ENCODE data around the gene PLEKHM2.

PLEKHM2 gene

DNA sequence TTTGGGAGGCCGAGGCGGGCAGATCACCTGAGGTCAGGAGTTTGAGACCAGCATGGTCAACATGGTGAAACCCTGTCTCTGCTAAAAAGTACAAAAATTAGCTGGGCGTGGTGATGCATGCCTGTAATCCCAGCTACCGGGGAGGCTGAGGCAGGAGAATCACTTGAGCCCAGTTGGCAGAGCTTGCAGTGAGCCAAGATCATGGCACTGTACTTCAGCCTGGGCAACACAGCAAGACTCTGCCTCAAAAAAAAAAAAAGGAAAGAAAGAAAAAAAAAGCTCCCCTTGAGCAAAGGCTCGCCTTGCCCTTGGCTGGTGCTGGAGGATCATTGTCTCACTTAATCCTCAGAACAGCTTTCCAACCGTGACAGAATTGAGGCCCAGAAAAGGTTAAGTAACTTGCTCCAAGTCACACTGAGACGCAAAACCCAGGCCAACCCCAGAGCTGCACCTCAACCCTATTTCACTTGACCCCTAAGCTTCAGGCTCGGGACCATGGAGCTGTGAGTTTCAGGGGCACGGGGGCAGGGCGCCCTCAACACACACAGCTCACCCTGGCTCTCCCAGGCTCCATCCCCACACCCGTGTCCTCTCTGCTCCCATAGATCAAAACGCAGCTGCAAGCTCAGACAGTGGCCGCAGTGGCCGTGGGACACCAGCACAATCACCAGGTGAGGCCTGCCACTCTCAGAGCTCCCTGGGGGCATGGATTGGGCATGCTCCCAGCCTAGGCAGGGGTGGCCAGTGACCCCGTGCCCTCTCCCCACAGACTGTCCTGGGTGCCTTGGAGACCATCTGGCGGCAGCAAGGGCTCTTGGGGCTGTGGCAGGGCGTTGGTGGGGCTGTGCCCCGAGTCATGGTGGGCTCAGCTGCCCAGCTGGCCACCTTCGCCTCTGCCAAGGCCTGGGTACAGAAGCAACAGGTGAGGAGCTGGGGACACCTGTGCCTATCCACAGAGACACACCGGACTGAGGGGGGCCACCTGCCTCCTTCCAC is 53.5 kb downstream of the PLEKHM2 start:
- peak overlapping the region; percentile 87 for H3K27ac Mint-ChIP-seq

DNA sequence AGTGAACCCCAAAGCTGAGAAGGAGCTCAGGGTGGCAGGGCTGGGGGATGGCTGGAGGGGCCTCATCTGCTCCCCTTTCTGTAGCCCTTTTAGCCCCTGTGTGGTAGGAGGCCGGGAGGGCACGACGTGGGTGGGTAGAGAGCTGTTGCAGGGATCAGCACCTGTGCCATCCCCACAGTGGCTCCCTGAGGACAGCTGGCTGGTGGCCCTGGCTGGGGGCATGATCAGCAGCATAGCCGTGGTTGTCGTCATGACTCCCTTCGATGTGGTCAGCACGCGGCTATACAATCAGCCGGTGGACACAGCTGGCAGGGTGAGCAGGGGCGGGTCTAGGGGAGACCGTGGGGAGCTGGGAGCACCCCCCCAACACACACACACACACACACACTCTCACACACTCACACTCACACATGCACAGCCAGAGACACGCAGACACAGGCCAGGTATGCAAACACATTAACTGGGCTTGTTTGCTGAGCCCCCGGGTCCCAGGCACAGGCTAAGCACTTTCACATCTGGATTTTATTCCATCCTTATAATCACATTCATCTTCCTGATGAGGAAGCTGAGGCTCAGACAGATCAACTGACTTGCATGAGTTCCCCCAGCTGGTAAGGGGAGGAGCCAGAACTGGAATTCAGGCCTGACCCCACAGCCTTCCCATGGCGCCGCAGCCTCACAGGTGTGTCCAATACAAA is 54.4 kb downstream of the PLEKHM2 start:
- Mint-ChIP-seq H3K27ac (no peak overlapping the region), H3K4me1 (peaks cover 31% of the 10 kb centered on the region), H3K36me3 (ENCODE audit: low read depth) (no peaks in the 10 kb centered on the region), H3K9me3 (no peaks in the 10 kb centered on the region), H3K4me3 (no peak overlapping the region), H3K27me3 (ENCODE audit: low read depth, poor library complexity) (peaks cover 5% of the 10 kb centered on the region)
- no peak for DNase-seq
- TF ChIP-seq, protein P1, sequence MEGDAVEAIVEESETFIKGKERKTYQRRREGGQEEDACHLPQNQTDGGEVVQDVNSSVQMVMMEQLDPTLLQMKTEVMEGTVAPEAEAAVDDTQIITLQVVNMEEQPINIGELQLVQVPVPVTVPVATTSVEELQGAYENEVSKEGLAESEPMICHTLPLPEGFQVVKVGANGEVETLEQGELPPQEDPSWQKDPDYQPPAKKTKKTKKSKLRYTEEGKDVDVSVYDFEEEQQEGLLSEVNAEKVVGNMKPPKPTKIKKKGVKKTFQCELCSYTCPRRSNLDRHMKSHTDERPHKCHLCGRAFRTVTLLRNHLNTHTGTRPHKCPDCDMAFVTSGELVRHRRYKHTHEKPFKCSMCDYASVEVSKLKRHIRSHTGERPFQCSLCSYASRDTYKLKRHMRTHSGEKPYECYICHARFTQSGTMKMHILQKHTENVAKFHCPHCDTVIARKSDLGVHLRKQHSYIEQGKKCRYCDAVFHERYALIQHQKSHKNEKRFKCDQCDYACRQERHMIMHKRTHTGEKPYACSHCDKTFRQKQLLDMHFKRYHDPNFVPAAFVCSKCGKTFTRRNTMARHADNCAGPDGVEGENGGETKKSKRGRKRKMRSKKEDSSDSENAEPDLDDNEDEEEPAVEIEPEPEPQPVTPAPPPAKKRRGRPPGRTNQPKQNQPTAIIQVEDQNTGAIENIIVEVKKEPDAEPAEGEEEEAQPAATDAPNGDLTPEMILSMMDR (IDR thresholded peaks at IDR 0.05) = no peak

More for the DNA sequence above, 53.5 kb downstream of the PLEKHM2 start:
- H3K4me3 Mint-ChIP-seq = no peak overlapping the region
- H3K36me3 Mint-ChIP-seq (ENCODE audit: low read depth) = no peaks in the 10 kb centered on the region
- TF ChIP-seq, protein P1 (IDR thresholded peaks at IDR 0.05) = no peak
- DNase-seq = no peak
- peaks cover 26% of the 10 kb centered on the region for H3K4me1 Mint-ChIP-seq
- no peaks in the 10 kb centered on the region for H3K9me3 Mint-ChIP-seq
- peaks cover 5% of the 10 kb centered on the region for H3K27me3 Mint-ChIP-seq (ENCODE audit: low read depth, poor library complexity)

DNA sequence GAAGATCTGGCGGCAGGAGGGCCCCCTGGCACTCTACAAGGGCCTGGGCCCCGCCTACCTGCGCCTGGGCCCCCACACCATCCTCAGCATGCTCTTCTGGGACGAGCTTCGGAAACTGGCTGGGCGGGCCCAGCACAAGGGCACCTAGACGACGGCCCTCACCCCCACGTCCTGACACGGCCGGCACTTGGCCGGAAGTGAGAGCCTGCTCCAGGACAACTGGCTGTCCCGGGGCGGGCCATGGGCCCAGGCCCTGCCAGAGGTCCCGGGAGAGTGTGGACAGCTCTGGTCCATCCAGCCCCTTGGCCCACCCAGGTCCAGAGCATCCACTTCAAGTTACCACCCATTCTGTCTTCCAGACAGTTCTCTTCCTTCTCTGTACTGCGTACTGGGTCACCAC is 55.1 kb downstream of the PLEKHM2 start:
- TF ChIP-seq, protein P1 (IDR thresholded peaks at IDR 0.05) = no peak
- H3K27me3 Mint-ChIP-seq (ENCODE audit: low read depth, poor library complexity) = peaks cover 5% of the 10 kb centered on the region
- H3K4me3 Mint-ChIP-seq = no peak overlapping the region
- H3K9me3 Mint-ChIP-seq = no peaks in the 10 kb centered on the region
- no peak for DNase-seq
- peaks cover 31% of the 10 kb centered on the region for H3K4me1 Mint-ChIP-seq
- peak overlapping the region; percentile 90 for H3K27ac Mint-ChIP-seq
- no peaks in the 10 kb centered on the region for H3K36me3 Mint-ChIP-seq (ENCODE audit: low read depth)

DNA sequence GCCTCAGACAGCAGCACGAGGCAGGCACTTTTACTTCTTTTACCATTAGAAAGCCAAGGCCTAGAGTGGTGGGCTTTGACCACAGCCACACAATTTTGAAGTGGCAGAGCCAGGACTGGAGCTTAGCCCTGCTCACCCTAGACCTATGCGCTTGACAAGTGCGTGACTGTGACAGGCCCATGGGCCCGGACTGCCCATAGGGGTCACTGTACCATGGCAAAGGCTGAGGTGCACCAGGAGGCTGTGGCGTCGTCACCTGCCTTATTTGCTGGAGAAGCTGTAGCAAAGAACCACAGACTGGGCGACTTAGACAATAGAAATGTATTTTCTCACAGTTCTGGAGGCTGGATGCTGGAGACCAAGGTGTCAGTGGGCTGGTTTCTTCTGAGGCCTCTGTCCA is 55.6 kb downstream of the PLEKHM2 start:
- no peak for DNase-seq
- Mint-ChIP-seq H3K9me3 (no peaks in the 10 kb centered on the region), H3K27me3 (ENCODE audit: low read depth, poor library complexity) (peaks cover 7% of the 10 kb centered on the region), H3K4me3 (no peak overlapping the region), H3K36me3 (ENCODE audit: low read depth) (no peaks in the 10 kb centered on the region), H3K27ac (peak overlapping the region; percentile 90), H3K4me1 (peaks cover 36% of the 10 kb centered on the region)
- TF ChIP-seq, protein P1 (IDR thresholded peaks at IDR 0.05) = no peak

DNA sequence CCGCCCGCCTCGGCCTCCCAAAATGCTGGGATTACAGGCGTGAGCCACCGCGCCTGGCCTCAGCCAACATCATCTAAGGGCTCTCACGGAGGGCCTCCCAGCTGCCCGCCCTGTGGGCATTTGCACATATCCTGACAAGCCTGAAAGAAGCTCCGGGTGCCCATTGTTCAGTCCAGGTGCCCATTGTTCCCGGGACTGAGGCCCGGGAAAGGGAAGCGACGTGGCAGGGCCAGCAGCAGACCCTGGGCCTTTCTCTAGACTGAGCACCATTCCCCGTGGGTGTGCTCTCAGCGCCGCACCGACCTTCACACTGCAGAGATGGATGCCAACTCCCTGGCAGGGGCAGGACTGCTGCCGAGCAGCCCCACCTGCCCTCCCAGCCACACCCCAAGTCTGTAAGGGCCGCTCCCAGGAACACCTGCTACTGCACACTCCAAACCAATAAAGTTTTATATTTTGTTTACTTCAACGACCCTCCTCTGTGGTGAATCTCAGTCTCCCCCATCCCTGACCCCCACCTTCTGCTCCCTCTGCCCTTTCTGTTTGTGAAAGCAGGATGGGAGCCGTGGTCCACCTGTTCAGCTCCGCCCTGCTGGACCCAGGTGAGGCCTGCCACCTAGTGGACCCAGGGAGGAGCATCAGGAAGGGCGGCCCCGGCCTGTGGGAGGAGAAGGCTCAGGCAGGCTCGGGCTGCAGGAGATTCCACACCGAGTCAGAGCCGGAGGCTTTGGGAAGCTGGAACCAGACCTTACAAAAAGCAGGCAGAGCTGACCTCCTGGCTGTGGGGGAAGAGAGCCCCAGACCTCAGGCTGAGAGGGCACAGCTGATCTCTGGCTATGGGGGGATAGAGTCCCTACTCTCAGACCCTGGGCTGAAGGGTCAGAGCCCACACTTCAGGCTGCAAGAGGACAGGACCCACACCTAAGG is 57.1 kb downstream of the PLEKHM2 start:
- Mint-ChIP-seq H3K27me3 (ENCODE audit: low read depth, poor library complexity) (peaks cover 8% of the 10 kb centered on the region), H3K4me1 (peaks cover 38% of the 10 kb centered on the region), H3K36me3 (ENCODE audit: low read depth) (no peaks in the 10 kb centered on the region), H3K4me3 (peak overlapping the region; percentile 35), H3K27ac (no peak overlapping the region), H3K9me3 (no peaks in the 10 kb centered on the region)
- DNase-seq = peak; percentile 75
- TF ChIP-seq, protein P1 (IDR thresholded peaks at IDR 0.05) = peak; percentile 67
